ENCODE measurements around the gene ANKRD34B.

Gene ANKRD34B

DNA sequence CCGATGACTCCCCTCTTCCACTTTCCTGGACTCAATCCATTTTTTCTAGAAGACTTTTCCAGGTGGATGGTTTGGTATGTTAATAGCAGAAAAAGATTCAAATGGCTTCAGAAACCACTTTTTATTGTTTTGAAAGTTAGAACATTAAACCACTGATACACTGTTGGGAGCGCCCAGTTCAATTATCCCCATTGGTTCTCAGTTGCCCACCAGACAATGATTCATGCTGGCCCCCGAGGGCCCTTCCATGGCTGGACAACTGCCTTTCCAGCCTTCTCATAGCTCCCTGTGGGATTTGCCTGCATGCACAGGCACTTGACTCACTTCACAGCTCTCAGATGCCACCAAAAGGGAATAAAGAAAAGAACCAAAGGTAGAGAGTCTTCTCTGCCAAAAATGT lies 21.3 kb upstream of the ANKRD34B start:
- ATAC-seq (ENCODE audit: insufficient read depth, low read depth): no peak
- Histone ChIP-seq H4K20me1 (ENCODE audit: insufficient read depth, low read length) (no peaks in the 10 kb centered on the region), H3K9ac (ENCODE audit: low read depth, low read length) (no peak overlapping the region), H2AFZ (ENCODE audit: low read depth, low read length) (no peak overlapping the region), H3K4me2 (ENCODE audit: insufficient read depth, low read length) (no peak overlapping the region), H3K9me3 (ENCODE audit: insufficient read depth, low read length, severe bottlenecking) (no peaks in the 10 kb centered on the region), H3K36me3 (ENCODE audit: insufficient read depth, low read length) (no peaks in the 10 kb centered on the region), H3K27me3 (ENCODE audit: insufficient read depth, low read length, poor library complexity) (no peaks in the 10 kb centered on the region), H3K79me2 (ENCODE audit: insufficient read depth, low read length) (no peaks in the 10 kb centered on the region), H3K27ac (ENCODE audit: low read length) (no peak overlapping the region), H3K4me3 (ENCODE audit: low read depth in 1 of 2, low read length in 2 of 2) (no peak overlapping the region), H3K4me1 (ENCODE audit: insufficient read depth, low read length) (no peaks in the 10 kb centered on the region)
- no peak for DNase-seq
- TF ChIP-seq, protein P1, sequence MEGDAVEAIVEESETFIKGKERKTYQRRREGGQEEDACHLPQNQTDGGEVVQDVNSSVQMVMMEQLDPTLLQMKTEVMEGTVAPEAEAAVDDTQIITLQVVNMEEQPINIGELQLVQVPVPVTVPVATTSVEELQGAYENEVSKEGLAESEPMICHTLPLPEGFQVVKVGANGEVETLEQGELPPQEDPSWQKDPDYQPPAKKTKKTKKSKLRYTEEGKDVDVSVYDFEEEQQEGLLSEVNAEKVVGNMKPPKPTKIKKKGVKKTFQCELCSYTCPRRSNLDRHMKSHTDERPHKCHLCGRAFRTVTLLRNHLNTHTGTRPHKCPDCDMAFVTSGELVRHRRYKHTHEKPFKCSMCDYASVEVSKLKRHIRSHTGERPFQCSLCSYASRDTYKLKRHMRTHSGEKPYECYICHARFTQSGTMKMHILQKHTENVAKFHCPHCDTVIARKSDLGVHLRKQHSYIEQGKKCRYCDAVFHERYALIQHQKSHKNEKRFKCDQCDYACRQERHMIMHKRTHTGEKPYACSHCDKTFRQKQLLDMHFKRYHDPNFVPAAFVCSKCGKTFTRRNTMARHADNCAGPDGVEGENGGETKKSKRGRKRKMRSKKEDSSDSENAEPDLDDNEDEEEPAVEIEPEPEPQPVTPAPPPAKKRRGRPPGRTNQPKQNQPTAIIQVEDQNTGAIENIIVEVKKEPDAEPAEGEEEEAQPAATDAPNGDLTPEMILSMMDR (IDR thresholded peaks at IDR 0.05; ENCODE audit: borderline replicate concordance, extremely low read depth, low read length, poor library complexity, severe bottlenecking): no peak
- no peak for TF ChIP-seq EZH2 (IDR thresholded peaks at IDR 0.05; ENCODE audit: borderline replicate concordance, low read depth, low read length, severe bottlenecking)

DNA sequence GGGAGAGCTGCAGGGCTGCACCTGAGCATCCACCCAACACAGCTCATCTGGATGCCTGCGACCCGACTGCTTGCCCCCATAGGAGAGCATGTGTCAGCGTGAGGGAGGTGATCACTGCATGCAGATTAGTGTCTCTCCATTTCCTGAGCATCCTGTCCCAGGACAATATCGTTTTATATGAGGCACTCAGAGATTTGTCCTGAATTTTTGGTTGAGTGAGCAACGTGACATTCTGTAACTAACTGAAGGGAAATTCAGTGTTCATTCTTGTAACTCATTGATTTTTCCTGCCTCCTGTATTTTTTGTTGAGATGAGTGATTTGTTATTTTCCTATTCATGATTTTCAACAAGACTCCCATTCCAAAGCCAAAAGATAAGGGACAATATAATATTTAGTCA lies 20.7 kb upstream of the ANKRD34B start:
- no peak overlapping the region for H3K27ac ChIP-seq (ENCODE audit: low read length)
- H3K4me3 ChIP-seq (ENCODE audit: low read depth in 1 of 2, low read length in 2 of 2): no peak overlapping the region
- no peaks in the 10 kb centered on the region for H3K4me1 ChIP-seq (ENCODE audit: insufficient read depth, low read length)
- no peak for ATAC-seq (ENCODE audit: insufficient read depth, low read depth)
- TF ChIP-seq, protein P1 (IDR thresholded peaks at IDR 0.05; ENCODE audit: borderline replicate concordance, extremely low read depth, low read length, poor library complexity, severe bottlenecking): no peak
- no peak for TF ChIP-seq EZH2 (IDR thresholded peaks at IDR 0.05; ENCODE audit: borderline replicate concordance, low read depth, low read length, severe bottlenecking)
- no peaks in the 10 kb centered on the region for H3K27me3 ChIP-seq (ENCODE audit: insufficient read depth, low read length, poor library complexity)
- H3K9ac ChIP-seq (ENCODE audit: low read depth, low read length): no peak overlapping the region
- H4K20me1 ChIP-seq (ENCODE audit: insufficient read depth, low read length): no peaks in the 10 kb centered on the region
- no peaks in the 10 kb centered on the region for H3K36me3 ChIP-seq (ENCODE audit: insufficient read depth, low read length)
- no peak overlapping the region for H2AFZ ChIP-seq (ENCODE audit: low read depth, low read length)
- H3K9me3 ChIP-seq (ENCODE audit: insufficient read depth, low read length, severe bottlenecking): no peaks in the 10 kb centered on the region
- no peak overlapping the region for H3K4me2 ChIP-seq (ENCODE audit: insufficient read depth, low read length)
- no peaks in the 10 kb centered on the region for H3K79me2 ChIP-seq (ENCODE audit: insufficient read depth, low read length)
- no peak for DNase-seq

DNA sequence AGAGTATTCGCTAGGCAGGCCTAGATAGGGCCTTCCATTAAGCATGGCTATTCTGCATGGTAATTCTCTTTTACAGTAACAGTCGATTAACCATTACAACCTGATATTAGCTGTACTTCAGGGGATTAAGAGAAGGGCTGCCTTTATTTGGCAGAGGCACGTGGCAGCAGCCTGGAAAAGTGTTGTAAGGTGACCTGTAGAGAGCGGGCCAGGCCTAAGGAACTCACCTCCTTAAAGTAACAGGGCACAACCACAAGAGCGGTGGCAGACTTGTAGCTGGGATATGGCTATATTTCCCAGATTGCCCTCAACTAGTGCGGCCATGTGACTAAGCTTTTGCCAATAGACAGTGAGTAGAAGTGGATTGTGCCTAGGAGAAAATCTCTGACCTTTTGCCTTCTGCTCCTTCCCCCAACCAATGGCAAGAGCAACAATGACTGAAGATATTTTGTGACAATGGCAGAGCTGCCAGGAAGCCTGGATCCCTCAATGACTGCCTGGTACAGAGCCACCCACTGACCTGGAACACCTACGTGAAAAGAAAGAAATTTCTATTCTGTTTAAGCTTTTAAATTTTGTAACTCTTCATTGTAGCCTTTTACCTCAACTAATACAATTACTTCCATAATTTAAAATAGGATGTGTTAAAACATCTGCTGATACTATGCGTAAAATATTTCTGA lies 18.9 kb upstream of the ANKRD34B start:
- TF ChIP-seq EZH2 (IDR thresholded peaks at IDR 0.05; ENCODE audit: borderline replicate concordance, low read depth, low read length, severe bottlenecking): no peak
- TF ChIP-seq, protein P1 (IDR thresholded peaks at IDR 0.05; ENCODE audit: borderline replicate concordance, extremely low read depth, low read length, poor library complexity, severe bottlenecking): no peak
- Histone ChIP-seq H3K4me2 (ENCODE audit: insufficient read depth, low read length) (no peak overlapping the region), H3K27me3 (ENCODE audit: insufficient read depth, low read length, poor library complexity) (no peaks in the 10 kb centered on the region), H4K20me1 (ENCODE audit: insufficient read depth, low read length) (no peaks in the 10 kb centered on the region), H3K4me1 (ENCODE audit: insufficient read depth, low read length) (no peaks in the 10 kb centered on the region), H2AFZ (ENCODE audit: low read depth, low read length) (no peak overlapping the region), H3K79me2 (ENCODE audit: insufficient read depth, low read length) (no peaks in the 10 kb centered on the region), H3K27ac (ENCODE audit: low read length) (no peak overlapping the region), H3K4me3 (ENCODE audit: low read depth in 1 of 2, low read length in 2 of 2) (no peak overlapping the region), H3K9ac (ENCODE audit: low read depth, low read length) (no peak overlapping the region), H3K9me3 (ENCODE audit: insufficient read depth, low read length, severe bottlenecking) (no peaks in the 10 kb centered on the region), H3K36me3 (ENCODE audit: insufficient read depth, low read length) (no peaks in the 10 kb centered on the region)
- DNase-seq: no peak
- ATAC-seq (ENCODE audit: insufficient read depth, low read depth): no peak

Measured in DND-41 (cell line).